WERI-Rb-1 (cell line): ENCODE results near the gene TNFRSF19.
"Not testable (repeated sequence)": the region's sequence is repeated elsewhere in the genome, so short reads cannot be mapped to it uniquely, and the experiment has no call there.

Experiments
- DNase-seq: peaks from one replicate; pipeline ENCODE4 v3.0.0-alpha.2; 2020
- H3K27ac ChIP-seq: fragments of 250-450 bp; sonication (Bioruptor Pico); 2 replicates; pipeline ENCODE4 v1.5.1; 2020; ENCODE audit warnings: mild to moderate bottlenecking, moderate library complexity
- H3K27me3 ChIP-seq: fragments of 250-450 bp; sonication (Bioruptor Pico); 2 replicates; pipeline ENCODE4 v1.5.1; 2021; ENCODE audit warnings: mild to moderate bottlenecking, low read depth, moderate library complexity; ENCODE audit not compliant: insufficient read depth, severe bottlenecking
- H3K36me3 ChIP-seq: fragments of 250-450 bp; sonication (Bioruptor Pico); 2 replicates; pipeline ENCODE4 v1.5.1; 2020; ENCODE audit warnings: mild to moderate bottlenecking, moderate library complexity
- H3K4me3 ChIP-seq: 2 replicates; pipeline ENCODE4 v1.5.1; 2011; ENCODE audit warnings: low read depth, mild to moderate bottlenecking, control low read depth, low read length
- H3K9me3 ChIP-seq: fragments of 250-450 bp; sonication (Bioruptor Pico); 2 replicates; pipeline ENCODE4 v1.5.1; 2021; ENCODE audit warnings: mild to moderate bottlenecking, moderate library complexity; ENCODE audit not compliant: severe bottlenecking
- CTCF ChIP-seq: IDR thresholded peaks from 2 replicates; pipeline ENCODE4 v1.5.1; 2011; ENCODE audit warnings: low read depth, mild to moderate bottlenecking, control low read depth, inconsistent platforms, low read length

Gene TNFRSF19

GRCh38 chr13:23672616-23673015 is 102.4 kb downstream of the TNFRSF19 start:
- no peak for TF ChIP-seq CTCF
- Histone ChIP-seq H3K36me3 (no peaks in the 10 kb centered on the region), H3K27ac (no peak overlapping the region), H3K27me3 (no peaks in the 10 kb centered on the region), H3K4me3 (no peak overlapping the region), H3K9me3 (peaks cover 3% of the 10 kb centered on the region)
- DNase-seq: no peak

GRCh38 chr13:23673354-23673753 is 103.1 kb downstream of the TNFRSF19 start:
- TF ChIP-seq CTCF: no peak
- H3K36me3 ChIP-seq: no peaks in the 10 kb centered on the region
- no peak overlapping the region for H3K4me3 ChIP-seq
- no peak for DNase-seq
- no peak overlapping the region for H3K27ac ChIP-seq
- peaks cover 10% of the 10 kb centered on the region for H3K9me3 ChIP-seq
- no peaks in the 10 kb centered on the region for H3K27me3 ChIP-seq

- Histone ChIP-seq H3K9me3 (peaks cover 13% of the 10 kb centered on the region), H3K4me3 (no peak overlapping the region), H3K27ac (no peak overlapping the region), H3K36me3 (no peaks in the 10 kb centered on the region), H3K27me3 (no peaks in the 10 kb centered on the region)
- DNase-seq: no peak
- TF ChIP-seq CTCF: no peak
Observed at GRCh38 chr13:23673867-23674605, 103.8 kb downstream of the TNFRSF19 start.

GRCh38 chr13:23674795-23675640 is 104.8 kb downstream of the TNFRSF19 start:
- Histone ChIP-seq H3K27ac (no peak overlapping the region), H3K36me3 (no peaks in the 10 kb centered on the region), H3K4me3 (no peak overlapping the region), H3K9me3 (peaks cover 13% of the 10 kb centered on the region), H3K27me3 (no peaks in the 10 kb centered on the region)
- no peak for TF ChIP-seq CTCF
- no peak for DNase-seq

- DNase-seq, H3K27ac ChIP-seq, H3K4me3 ChIP-seq, H3K36me3 ChIP-seq, H3K27me3 ChIP-seq: not testable (repeated sequence)
- peaks cover 15% of the 10 kb centered on the region for H3K9me3 ChIP-seq
Observed at GRCh38 chr13:23677679-23678288, 107.6 kb downstream of the TNFRSF19 start.

GRCh38 chr13:23678795-23679194 is 108.6 kb downstream of the TNFRSF19 start:
- Histone ChIP-seq H3K27ac (no peak overlapping the region), H3K4me3 (no peak overlapping the region), H3K27me3 (no peaks in the 10 kb centered on the region), H3K9me3 (peaks cover 15% of the 10 kb centered on the region), H3K36me3 (no peaks in the 10 kb centered on the region)
- TF ChIP-seq CTCF: no peak
- DNase-seq: no peak
